Activated effector memory CD4-positive, alpha-beta T cell treated with anti-CD3 and anti-CD28 coated beads, Interleukin-2, amount 50 U/mL, for 16 hours (primary cell): ENCODE data around the gene MAPK8IP3.

Experiments used
- DNase-seq: peaks from one replicate; pipeline ENCODE4 v3.0.0-alpha.2; 2020

Gene MAPK8IP3

GRCh38 chr16:1816396-1817275, 110.6 kb downstream of the MAPK8IP3 start:
- DNase-seq, result no peak

GRCh38 chr16:1817276-1817589, 111.2 kb downstream of the MAPK8IP3 start:
- DNase-seq, result no peak

GRCh38 chr16:1817716-1818115, 111.7 kb downstream of the MAPK8IP3 start:
- no peak for DNase-seq

- no peak for DNase-seq
These were observed 112.3 kb downstream of the MAPK8IP3 start for GRCh38 chr16:1818204-1818872.

GRCh38 chr16:1818873-1819525, 113.0 kb downstream of the MAPK8IP3 start:
- DNase-seq, result no peak

- no peak for DNase-seq
These were observed 113.6 kb downstream of the MAPK8IP3 start for GRCh38 chr16:1819611-1820010.
